ENCODE measurements around the gene COL4A3.
A peak's percentile ranks its signal among the peaks of the same experiment; 100 is the strongest.

Gene COL4A3

DNA sequence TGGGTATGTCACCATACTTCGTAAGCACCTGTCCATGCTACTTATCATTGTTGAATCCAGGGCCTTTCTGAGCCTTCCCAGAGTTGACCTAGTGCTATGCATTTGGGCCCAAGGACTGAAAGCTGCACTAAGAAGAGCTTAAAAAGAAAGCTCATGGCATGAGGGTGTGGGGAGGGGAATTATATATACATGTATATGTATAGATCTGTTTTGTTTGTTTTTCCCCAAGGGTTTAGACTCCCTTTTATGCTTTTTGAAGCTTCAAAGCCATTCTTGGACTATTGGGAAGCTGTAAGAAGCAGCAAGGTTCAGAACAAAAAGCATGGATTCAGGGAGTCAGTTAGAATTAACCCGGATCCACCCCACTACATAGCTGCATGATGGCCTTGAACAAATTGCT lies 183.9 kb downstream of the COL4A3 start:
- no peak for DNase-seq

DNA sequence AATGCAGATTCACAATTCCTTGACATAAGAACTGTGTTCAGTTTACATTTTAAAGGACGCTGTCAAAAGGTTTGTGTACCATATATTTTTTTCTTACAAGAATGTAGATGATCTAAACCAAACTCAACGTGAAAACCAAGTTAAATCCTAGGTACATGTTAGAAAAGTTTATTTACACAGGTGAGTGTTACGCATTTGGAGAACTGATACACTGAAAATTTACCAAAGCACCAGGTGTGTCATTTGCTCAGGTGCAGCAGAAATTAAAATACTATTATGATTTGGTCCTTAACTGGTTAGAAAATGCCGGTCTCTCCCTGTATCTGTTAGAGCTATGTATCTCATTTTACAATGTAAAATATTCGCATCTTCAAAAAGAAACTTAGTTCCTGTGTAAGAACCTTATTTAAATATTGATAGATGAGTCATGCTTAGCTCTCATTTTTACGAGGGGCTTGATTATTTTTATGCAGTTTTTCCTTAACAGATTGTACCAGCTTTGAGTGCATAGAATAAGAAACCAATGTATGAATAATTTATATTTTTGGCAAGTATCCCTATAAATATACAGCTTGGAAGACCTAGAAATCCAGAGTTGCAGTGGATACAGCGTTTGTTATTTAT lies 185.7 kb downstream of the COL4A3 start:
- no peak for DNase-seq

- no peak for DNase-seq
Measured at GRCh38 chr2:227351639-227352038, 187.2 kb downstream of the COL4A3 start.

- no peak for DNase-seq
Measured at GRCh38 chr2:227360351-227360750, 195.9 kb downstream of the COL4A3 start.

- peak; percentile 20 for DNase-seq
Measured at GRCh38 chr2:227363756-227364155, 199.3 kb downstream of the COL4A3 start.
